HT1080 (cell line): Measurements from ENCODE around the gene NDC1. TPM values are rescaled to one million over a fixed set of nuclear protein-coding genes. Genes with fewer than 3 reads are reported as not detected.

ENCODE experiments used
- DNase-seq: peaks from one replicate; pipeline ENCODE4 v3.0.0-alpha.2; 2015; ENCODE audit warnings: low read depth
- total RNA-seq: library from RNA; depleted of rRNA; stranded (reverse); fragments of >200 nt; shearing (Covaris generic); gene quantifications from 2 replicates; pipeline ENCODE4 v1.2.3, GENCODE V29; 2014

NDC1 gene
- total RNA-seq, 1 experiment from 2014 or later: 68.6 TPM

- peak; percentile 67 for DNase-seq
Measured at GRCh38 chr1:53732912-53733317, 105.2 kb downstream of the NDC1 start.

DNA sequence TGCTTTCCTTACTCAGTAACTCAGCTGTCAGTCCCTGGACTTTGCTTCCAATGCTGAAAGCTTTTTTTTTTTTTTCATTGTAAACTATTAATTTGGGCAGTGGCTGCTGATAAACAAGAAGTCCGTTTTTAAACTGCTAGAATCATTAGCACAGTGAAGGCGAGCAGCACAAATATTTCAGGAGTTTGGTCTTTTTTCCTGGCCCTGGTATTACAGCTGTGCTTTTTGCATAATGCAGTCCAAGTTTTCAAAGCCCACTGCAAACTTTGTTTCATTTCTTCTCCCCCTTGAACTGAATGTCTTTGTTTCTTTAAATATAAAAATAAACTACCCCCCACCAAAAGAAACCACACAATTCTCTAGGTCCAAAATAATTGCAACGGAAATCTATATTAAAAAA is 105.7 kb downstream of the NDC1 start:
- no peak for DNase-seq

GRCh38 chr1:53731779-53732305 is 106.3 kb downstream of the NDC1 start:
- peak; percentile 77 for DNase-seq

DNA sequence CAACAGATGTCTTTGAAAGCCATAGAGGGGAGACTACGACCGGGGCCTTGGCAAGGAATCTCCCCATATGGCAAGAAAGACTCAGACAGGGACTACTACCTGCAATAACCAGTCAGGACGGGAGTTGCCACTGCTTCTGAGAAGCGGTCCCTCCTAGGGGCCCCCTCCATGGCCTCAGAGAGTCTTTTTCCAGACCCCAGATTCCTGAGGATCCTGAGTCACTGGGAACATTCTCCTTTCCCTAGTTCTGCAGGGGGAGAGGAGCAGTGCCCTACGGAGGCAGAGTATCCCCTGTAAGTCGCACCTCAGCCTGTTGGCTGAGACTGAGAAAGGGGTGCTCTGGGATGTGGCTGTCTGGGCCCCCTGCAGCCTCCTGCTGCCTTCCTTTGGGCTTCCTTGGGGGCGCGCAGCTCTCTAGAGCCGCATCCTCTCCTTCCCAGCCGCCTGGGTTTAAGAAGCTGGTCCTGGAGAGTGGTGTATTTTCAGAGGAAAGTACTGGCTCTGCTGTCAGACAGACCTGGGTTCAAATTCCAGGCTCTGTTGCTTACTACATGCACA is 107.0 kb downstream of the NDC1 start:
- DNase-seq: no peak

- DNase-seq: no peak
Measured at GRCh38 chr1:53730224-53730865, 107.8 kb downstream of the NDC1 start.

- no peak for DNase-seq
Measured at GRCh38 chr1:53729456-53730223, 108.5 kb downstream of the NDC1 start.

DNA sequence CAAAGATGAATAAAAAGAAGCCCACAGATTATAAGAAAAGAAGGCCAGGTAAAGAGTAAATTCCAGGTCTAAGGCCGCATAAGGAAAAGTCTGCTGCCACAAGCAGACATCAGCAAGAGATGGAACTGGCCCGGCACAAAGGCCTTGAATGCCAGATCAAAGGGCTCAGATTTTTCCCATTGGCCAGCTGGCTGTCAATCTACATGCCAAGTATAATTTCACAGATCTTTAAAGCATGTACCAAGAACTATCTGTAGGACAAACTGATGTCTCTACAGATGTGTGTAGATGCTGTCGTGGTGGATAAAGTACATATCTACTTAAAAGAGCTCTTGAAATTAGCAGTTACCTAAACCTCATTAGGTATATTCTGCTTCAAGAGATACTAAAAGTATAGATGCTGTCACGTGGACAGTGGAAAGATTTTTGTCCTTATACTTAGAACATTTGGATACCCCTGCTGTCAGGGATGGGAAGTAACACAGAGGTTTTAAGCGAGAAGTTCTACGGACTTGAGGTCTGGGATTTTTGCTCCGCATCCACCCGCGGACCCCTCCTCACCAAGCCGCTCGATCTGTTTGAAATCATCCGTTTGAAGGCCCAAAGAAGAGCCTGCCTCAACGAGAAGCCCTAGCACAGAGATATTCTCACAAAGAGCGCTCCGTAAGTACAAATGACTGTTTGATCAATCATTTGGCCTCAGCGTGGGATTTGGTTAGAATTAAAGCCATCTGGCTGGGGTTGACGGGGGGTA is 109.2 kb downstream of the NDC1 start:
- no peak for DNase-seq

DNA sequence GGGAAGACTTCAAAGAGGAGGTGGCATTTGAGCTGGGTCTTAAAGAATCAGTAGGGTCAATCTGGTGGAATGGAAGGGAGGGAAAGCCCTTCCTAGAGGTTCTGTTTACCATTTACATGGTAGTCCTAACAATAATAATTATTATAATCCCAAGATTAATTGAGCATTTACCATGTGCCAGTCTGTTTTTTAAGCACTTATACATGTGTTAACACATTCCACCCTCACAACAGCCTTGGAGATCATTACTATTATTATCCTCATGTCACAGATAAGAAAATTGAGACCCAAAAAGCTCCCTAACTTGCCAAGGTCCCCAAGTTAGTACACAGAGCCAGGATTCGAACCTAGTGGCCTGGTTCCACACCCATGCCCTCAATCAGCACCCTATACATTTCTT is 109.9 kb downstream of the NDC1 start:
- no peak for DNase-seq

DNA sequence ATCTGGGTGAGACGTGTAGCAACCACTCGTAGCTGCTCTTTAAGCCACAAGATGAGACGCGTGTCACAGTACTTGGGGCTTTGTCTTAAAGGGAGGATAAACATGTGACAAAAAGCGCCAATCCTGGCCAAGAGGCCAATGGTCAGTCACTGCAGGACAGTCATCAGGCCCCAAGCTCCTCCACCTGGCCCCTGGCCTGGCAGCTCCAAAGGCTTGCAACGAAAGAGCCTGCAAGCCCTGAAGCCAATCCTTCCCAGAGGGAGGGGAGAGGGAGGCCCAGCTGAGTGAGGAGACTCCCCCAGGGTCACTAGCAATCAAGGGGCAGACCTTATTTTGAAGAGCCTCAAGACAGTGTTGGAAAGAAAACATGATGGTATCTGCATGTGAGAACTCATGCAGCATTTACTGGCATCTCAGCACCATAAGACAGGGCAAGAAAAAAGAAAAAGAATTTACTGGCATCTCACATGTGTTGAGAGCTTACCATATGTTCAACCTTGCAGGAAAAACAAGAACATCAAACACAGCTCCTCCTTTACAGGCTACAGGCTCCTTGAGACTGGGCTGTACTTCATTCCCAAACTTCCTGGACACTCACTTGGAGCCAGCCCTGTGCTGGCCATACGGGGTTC is 110.5 kb downstream of the NDC1 start:
- no peak for DNase-seq

DNA sequence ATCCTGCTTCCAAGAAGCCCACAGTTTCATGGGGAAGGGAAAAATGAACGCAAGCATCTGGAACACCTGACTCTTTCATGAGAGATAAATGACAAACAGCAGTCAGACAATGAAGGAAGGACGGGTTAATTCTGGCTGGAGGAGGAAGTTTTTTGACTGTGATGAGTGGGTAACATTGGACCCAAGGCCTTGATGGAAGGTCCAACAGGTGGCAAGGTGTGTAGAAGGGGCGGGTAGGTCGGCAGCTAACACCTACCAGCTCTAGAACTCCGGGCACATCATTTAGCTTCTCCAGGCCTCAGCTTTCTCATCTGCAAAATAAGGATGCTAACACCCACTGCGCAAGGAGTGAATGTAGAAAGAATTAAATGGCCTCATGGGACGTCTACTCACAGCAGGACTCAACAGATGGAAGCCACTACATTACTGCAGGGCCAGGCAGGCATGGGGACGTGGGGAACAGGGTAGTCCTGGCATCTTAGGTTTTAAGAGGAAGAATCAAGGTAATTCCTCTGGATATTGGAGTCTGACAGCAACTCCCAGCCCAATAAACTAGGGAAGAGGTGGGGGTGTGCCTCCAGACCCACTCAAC is 112.0 kb downstream of the NDC1 start:
- no peak for DNase-seq

- no peak for DNase-seq
Measured at GRCh38 chr1:53725238-53725689, 112.8 kb downstream of the NDC1 start.

GRCh38 chr1:53722025-53722424 is 116.1 kb downstream of the NDC1 start:
- no peak for DNase-seq

GRCh38 chr1:53721088-53721487 is 117.0 kb downstream of the NDC1 start:
- DNase-seq: no peak

GRCh38 chr1:53719469-53719868 is 118.6 kb downstream of the NDC1 start:
- DNase-seq: no peak

- DNase-seq: no peak
Measured at GRCh38 chr1:53718443-53718842, 119.7 kb downstream of the NDC1 start.

DNA sequence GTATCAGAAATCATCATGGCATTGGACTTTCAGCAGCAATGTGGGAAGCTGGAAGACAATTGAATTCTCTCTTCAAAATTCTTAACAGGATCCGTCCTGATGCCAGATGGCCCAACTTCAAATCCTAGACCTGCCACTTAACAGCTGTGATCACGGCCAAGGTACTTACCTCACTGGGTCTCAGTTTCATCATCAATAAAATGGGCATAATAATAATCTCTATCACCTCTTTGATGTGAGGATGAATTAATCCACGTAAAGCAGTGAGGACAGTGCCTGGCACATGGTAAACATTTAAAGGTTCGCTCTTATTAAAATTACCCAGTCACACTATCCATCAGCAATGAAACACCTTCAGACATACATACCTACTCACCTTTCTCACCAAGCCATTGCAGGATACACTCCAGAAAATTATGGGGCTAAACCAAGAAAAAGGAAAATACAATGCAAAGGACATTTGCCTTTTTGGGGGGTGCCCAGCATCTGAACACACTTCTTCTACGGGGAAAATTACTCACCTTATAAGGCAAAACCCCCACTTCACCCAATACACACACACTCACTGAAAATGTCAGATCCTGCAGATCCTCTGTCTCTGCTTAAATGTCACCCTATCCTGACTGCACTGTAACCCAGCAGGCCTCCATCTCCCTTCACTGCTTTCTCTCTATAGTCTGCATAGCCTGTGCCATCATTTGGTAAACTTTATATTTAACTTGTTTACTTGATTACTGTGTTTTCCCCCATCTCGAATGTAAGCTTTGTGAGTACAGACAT is 120.9 kb downstream of the NDC1 start:
- DNase-seq: no peak

DNA sequence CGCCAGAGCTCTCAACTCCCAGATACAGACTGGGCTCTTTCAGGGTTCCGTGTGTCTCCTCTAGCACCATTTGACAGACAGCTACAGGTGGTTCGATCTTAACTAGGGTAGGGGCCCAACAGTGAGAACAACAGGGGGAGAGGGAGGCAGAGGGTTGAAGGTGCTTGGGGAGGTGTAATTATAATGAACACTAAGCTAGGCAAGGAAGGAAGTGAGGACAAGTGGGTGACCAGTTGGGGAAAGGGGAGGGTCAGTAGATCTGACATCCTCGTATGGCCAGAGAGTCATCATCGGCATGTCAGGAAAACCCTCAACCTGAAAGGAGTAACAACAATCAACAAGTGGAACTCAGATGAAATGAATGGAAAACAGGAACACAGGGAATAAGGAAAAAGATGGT is 121.9 kb downstream of the NDC1 start:
- no peak for DNase-seq

GRCh38 chr1:53715478-53715877 is 122.6 kb downstream of the NDC1 start:
- peak; percentile 26 for DNase-seq
